ENCODE data around the gene CIC. TPM values are rescaled to one million over a fixed set of nuclear protein-coding genes. Genes with fewer than 3 reads are reported as not detected.

The CIC gene
- total RNA-seq, 3 donors from 2014 or later = 20.2 to 25.6 (median 24.9) TPM

- intact Hi-C loops (cut with DNase I; ENCODE audit: low total_unique reads) = no loop called here
- TF ChIP-seq POLR2A (IDR thresholded peaks at IDR 0.05) = no peak
- TF ChIP-seq CTCF (IDR thresholded peaks at IDR 0.05) = no peak
- no peak for TF ChIP-seq POLR2AphosphoS5 (IDR thresholded peaks at IDR 0.05)
- H3K4me3 ChIP-seq = peak overlapping the region; percentile 7 to 98 (median 20)
- no peaks in the 10 kb centered on the region for H3K27me3 ChIP-seq
- peaks cover 14 to 28% of the 10 kb centered on the region in 2 donors for H3K4me1 ChIP-seq
- peak overlapping the region; percentile 100 for H3K27ac ChIP-seq
- H3K9me3 ChIP-seq = no peaks in the 10 kb centered on the region
- H3K36me3 ChIP-seq = no peaks in the 10 kb centered on the region
- DNase-seq (ENCODE audit: low spot score in 2 of 2) = peak in 1 of 2 donors; percentile 22
Observed at GRCh38 chr19:42250183-42250665, 18.8 kb upstream of the CIC start.

- TF ChIP-seq CTCF (IDR thresholded peaks at IDR 0.05) (no peak), POLR2A (IDR thresholded peaks at IDR 0.05) (no peak)
- Histone ChIP-seq H3K27me3 (no peaks in the 10 kb centered on the region), H3K36me3 (no peaks in the 10 kb centered on the region), H3K4me3 (peak overlapping the region; percentile 7 to 98 (median 20)), H3K4me1 (peaks cover 14 to 28% of the 10 kb centered on the region in 2 donors), H3K9me3 (no peaks in the 10 kb centered on the region), H3K27ac (peak overlapping the region; percentile 100)
- intact Hi-C loops (cut with DNase I; ENCODE audit: low total_unique reads) = no loop called here
- peak in 1 of 2 donors; percentile 23 for DNase-seq (ENCODE audit: low spot score in 2 of 2)
Observed at GRCh38 chr19:42250666-42251531, 18.2 kb upstream of the CIC start.

- TF ChIP-seq POLR2A (IDR thresholded peaks at IDR 0.05) = no peak
- Histone ChIP-seq H3K27ac (peak overlapping the region; percentile 100), H3K27me3 (no peaks in the 10 kb centered on the region), H3K4me3 (peak overlapping the region; percentile 88 to 99 (median 98)), H3K36me3 (no peaks in the 10 kb centered on the region), H3K9me3 (no peaks in the 10 kb centered on the region), H3K4me1 (peaks cover 16 to 28% of the 10 kb centered on the region in 2 donors)
- peak in 1 of 2 donors; percentile 20 for DNase-seq (ENCODE audit: low spot score in 2 of 2)
- intact Hi-C loops (cut with DNase I; ENCODE audit: low total_unique reads) = no loop called here
Observed at GRCh38 chr19:42251572-42252358, 17.3 kb upstream of the CIC start.

GRCh38 chr19:42252365-42253244 lies 16.4 kb upstream of the CIC start:
- peak overlapping the region; percentile 88 to 99 (median 98) for H3K4me3 ChIP-seq
- H3K4me1 ChIP-seq = peaks cover 18 to 28% of the 10 kb centered on the region in 2 donors
- intact Hi-C loops (cut with DNase I; ENCODE audit: low total_unique reads) = no loop called here
- no peaks in the 10 kb centered on the region for H3K27me3 ChIP-seq
- H3K27ac ChIP-seq = peak overlapping the region; percentile 100
- DNase-seq (ENCODE audit: low spot score in 2 of 2) = peak in 1 of 2 donors; percentile 79
- no peaks in the 10 kb centered on the region for H3K36me3 ChIP-seq
- H3K9me3 ChIP-seq = no peaks in the 10 kb centered on the region
- TF ChIP-seq POLR2AphosphoS5 (IDR thresholded peaks at IDR 0.05) (peak in 1 of 3 donors; percentile 11), CTCF (IDR thresholded peaks at IDR 0.05) (no peak)
